ENCODE measurements around the gene COP1.
A peak's percentile ranks its signal among the peaks of the same experiment; 100 is the strongest.
"Not testable (repeated sequence)": the region's sequence is repeated elsewhere in the genome, so short reads cannot be mapped to it uniquely, and the experiment has no call there.

Gene COP1
- total RNA-seq, result 70.5 to 81.0 reads per million in 2 experiments

GRCh38 chr1:176206961-176207902, at the start of gene COP1:
Gene COP1, minus strand, starts transcription at chr1:176207286. Its CDS starts 308 bp downstream, at chr1:176206978.
- peak; percentile 96 for DNase-seq (ENCODE audit: low read depth)

- no peak for DNase-seq (ENCODE audit: low read depth)
Observed at GRCh38 chr1:176252191-176252590, 45.1 kb upstream of the COP1 start.

GRCh38 chr1:176244851-176245250, 37.8 kb upstream of the COP1 start:
- DNase-seq (ENCODE audit: low read depth), result no peak

- DNase-seq (ENCODE audit: low read depth), result no peak
Observed at GRCh38 chr1:176243746-176244145, 36.7 kb upstream of the COP1 start.

- DNase-seq (ENCODE audit: low read depth), result no peak
Observed at GRCh38 chr1:176241385-176242015, 34.4 kb upstream of the COP1 start.

GRCh38 chr1:176233657-176234056, 26.6 kb upstream of the COP1 start:
- not testable (repeated sequence) for DNase-seq (ENCODE audit: low read depth)

GRCh38 chr1:176227579-176227978, 20.5 kb upstream of the COP1 start:
- DNase-seq (ENCODE audit: low read depth), result no peak

GRCh38 chr1:176225911-176226310, 18.8 kb upstream of the COP1 start:
- no peak for DNase-seq (ENCODE audit: low read depth)

- DNase-seq (ENCODE audit: low read depth), result no peak
Observed at GRCh38 chr1:176225479-176225875, 18.4 kb upstream of the COP1 start.

GRCh38 chr1:176222196-176222595, 15.1 kb upstream of the COP1 start:
- DNase-seq (ENCODE audit: low read depth), result no peak

GRCh38 chr1:176220100-176220689, 13.1 kb upstream of the COP1 start:
- no peak for DNase-seq (ENCODE audit: low read depth)

- DNase-seq (ENCODE audit: low read depth), result no peak
Observed at GRCh38 chr1:176217461-176218099, 10.5 kb upstream of the COP1 start.

GRCh38 chr1:176216031-176216430, 8.9 kb upstream of the COP1 start:
- no peak for DNase-seq (ENCODE audit: low read depth)

- no peak for DNase-seq (ENCODE audit: low read depth)
Observed at GRCh38 chr1:176211396-176212165, 4.5 kb upstream of the COP1 start.

GRCh38 chr1:176208034-176208433, 948 bp upstream of the COP1 start:
- no peak for DNase-seq (ENCODE audit: low read depth)

GRCh38 chr1:176206006-176206960, 803 bp downstream of the COP1 start:
- DNase-seq (ENCODE audit: low read depth), result no peak

GRCh38 chr1:176205332-176205914, 1.7 kb downstream of the COP1 start:
- no peak for DNase-seq (ENCODE audit: low read depth)

- not testable (repeated sequence) for DNase-seq (ENCODE audit: low read depth)
Observed at GRCh38 chr1:176204655-176205054, 2.4 kb downstream of the COP1 start.

GRCh38 chr1:176203735-176204134, 3.4 kb downstream of the COP1 start:
- no peak for DNase-seq (ENCODE audit: low read depth)

GRCh38 chr1:176201568-176201967, 5.5 kb downstream of the COP1 start:
- no peak for DNase-seq (ENCODE audit: low read depth)

Measured in T follicular helper cell (primary cell).